ENCODE data around the gene C2CD4D.

C2CD4D gene

GRCh38 chr1:151809290-151809984 is 30.2 kb downstream of the C2CD4D start:
- Histone ChIP-seq H3K9ac (ENCODE audit: low read depth, low read length) (no peak overlapping the region), H2AFZ (ENCODE audit: low read depth, low read length) (no peak overlapping the region), H3K27me3 (ENCODE audit: insufficient read depth, low read length, poor library complexity) (no peaks in the 10 kb centered on the region)

GRCh38 chr1:151807766-151808165 is 31.9 kb downstream of the C2CD4D start:
- H3K9me3 ChIP-seq (ENCODE audit: insufficient read depth, low read length, severe bottlenecking) = no peaks in the 10 kb centered on the region
- no peaks in the 10 kb centered on the region for H3K79me2 ChIP-seq (ENCODE audit: insufficient read depth, low read length)
- H3K27ac ChIP-seq (ENCODE audit: low read length) = 0 out of 2 replicates have a peak overlapping the region, but pooled peaks have one; percentile 19
- H3K4me1 ChIP-seq (ENCODE audit: insufficient read depth, low read length) = no peaks in the 10 kb centered on the region
- ATAC-seq (ENCODE audit: insufficient read depth, low read depth) = no peak
- no peaks in the 10 kb centered on the region for H4K20me1 ChIP-seq (ENCODE audit: insufficient read depth, low read length)
- H3K4me2 ChIP-seq (ENCODE audit: insufficient read depth, low read length) = no peak overlapping the region
- H3K36me3 ChIP-seq (ENCODE audit: insufficient read depth, low read length) = peaks cover 13% of the 10 kb centered on the region
- no peak for DNase-seq
- TF ChIP-seq EZH2 (IDR thresholded peaks at IDR 0.05; ENCODE audit: borderline replicate concordance, low read depth, low read length, severe bottlenecking) = no peak
- TF ChIP-seq, protein P1, sequence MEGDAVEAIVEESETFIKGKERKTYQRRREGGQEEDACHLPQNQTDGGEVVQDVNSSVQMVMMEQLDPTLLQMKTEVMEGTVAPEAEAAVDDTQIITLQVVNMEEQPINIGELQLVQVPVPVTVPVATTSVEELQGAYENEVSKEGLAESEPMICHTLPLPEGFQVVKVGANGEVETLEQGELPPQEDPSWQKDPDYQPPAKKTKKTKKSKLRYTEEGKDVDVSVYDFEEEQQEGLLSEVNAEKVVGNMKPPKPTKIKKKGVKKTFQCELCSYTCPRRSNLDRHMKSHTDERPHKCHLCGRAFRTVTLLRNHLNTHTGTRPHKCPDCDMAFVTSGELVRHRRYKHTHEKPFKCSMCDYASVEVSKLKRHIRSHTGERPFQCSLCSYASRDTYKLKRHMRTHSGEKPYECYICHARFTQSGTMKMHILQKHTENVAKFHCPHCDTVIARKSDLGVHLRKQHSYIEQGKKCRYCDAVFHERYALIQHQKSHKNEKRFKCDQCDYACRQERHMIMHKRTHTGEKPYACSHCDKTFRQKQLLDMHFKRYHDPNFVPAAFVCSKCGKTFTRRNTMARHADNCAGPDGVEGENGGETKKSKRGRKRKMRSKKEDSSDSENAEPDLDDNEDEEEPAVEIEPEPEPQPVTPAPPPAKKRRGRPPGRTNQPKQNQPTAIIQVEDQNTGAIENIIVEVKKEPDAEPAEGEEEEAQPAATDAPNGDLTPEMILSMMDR (IDR thresholded peaks at IDR 0.05; ENCODE audit: borderline replicate concordance, extremely low read depth, low read length, poor library complexity, severe bottlenecking) = no peak
- H3K9ac ChIP-seq (ENCODE audit: low read depth, low read length) = no peak overlapping the region
- no peak overlapping the region for H3K4me3 ChIP-seq (ENCODE audit: low read depth in 1 of 2, low read length in 2 of 2)
- no peaks in the 10 kb centered on the region for H3K27me3 ChIP-seq (ENCODE audit: insufficient read depth, low read length, poor library complexity)
- H2AFZ ChIP-seq (ENCODE audit: low read depth, low read length) = no peak overlapping the region

More at GRCh38 chr1:151809290-151809984, 30.2 kb downstream of the C2CD4D start:
- ATAC-seq (ENCODE audit: insufficient read depth, low read depth) (no peak), DNase-seq (no peak)
- no peaks in the 10 kb centered on the region for H3K79me2 ChIP-seq (ENCODE audit: insufficient read depth, low read length)
- no peak overlapping the region for H3K4me2 ChIP-seq (ENCODE audit: insufficient read depth, low read length)
- H4K20me1 ChIP-seq (ENCODE audit: insufficient read depth, low read length) = no peaks in the 10 kb centered on the region
- no peak overlapping the region for H3K27ac ChIP-seq (ENCODE audit: low read length)
- H3K4me1 ChIP-seq (ENCODE audit: insufficient read depth, low read length) = no peaks in the 10 kb centered on the region
- H3K36me3 ChIP-seq (ENCODE audit: insufficient read depth, low read length) = peaks cover 26% of the 10 kb centered on the region
- TF ChIP-seq, protein P1 (IDR thresholded peaks at IDR 0.05; ENCODE audit: borderline replicate concordance, extremely low read depth, low read length, poor library complexity, severe bottlenecking) = no peak
- no peak for TF ChIP-seq EZH2 (IDR thresholded peaks at IDR 0.05; ENCODE audit: borderline replicate concordance, low read depth, low read length, severe bottlenecking)
- H3K4me3 ChIP-seq (ENCODE audit: low read depth in 1 of 2, low read length in 2 of 2) = no peak overlapping the region
- H3K9me3 ChIP-seq (ENCODE audit: insufficient read depth, low read length, severe bottlenecking) = no peaks in the 10 kb centered on the region

DNA sequence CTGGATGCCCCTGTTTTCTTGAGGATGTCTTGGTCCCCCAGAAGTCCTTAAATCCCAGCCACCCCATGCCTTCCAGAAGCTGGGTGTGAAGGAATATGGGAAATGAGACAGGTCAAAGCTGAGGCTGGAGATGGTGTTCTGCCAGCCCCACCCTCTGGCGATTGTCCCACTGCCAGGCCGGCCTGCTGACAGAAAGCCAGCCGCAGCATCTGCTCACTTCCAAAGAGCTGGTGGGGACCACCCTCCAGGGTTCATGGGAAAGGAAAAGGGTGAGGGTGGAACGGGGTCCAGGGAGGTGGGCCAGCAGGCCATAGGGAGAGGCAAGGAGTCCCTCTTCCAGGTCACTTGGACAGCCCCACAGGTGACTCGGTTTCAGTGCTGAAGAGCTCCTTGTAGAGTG is 32.5 kb downstream of the C2CD4D start:
- Histone ChIP-seq H3K27ac (ENCODE audit: low read length) (no peak overlapping the region), H3K9me3 (ENCODE audit: insufficient read depth, low read length, severe bottlenecking) (no peaks in the 10 kb centered on the region), H4K20me1 (ENCODE audit: insufficient read depth, low read length) (no peaks in the 10 kb centered on the region), H2AFZ (ENCODE audit: low read depth, low read length) (no peak overlapping the region), H3K4me1 (ENCODE audit: insufficient read depth, low read length) (no peaks in the 10 kb centered on the region), H3K9ac (ENCODE audit: low read depth, low read length) (no peak overlapping the region), H3K36me3 (ENCODE audit: insufficient read depth, low read length) (peaks cover 13% of the 10 kb centered on the region), H3K4me2 (ENCODE audit: insufficient read depth, low read length) (no peak overlapping the region), H3K27me3 (ENCODE audit: insufficient read depth, low read length, poor library complexity) (no peaks in the 10 kb centered on the region), H3K79me2 (ENCODE audit: insufficient read depth, low read length) (no peaks in the 10 kb centered on the region), H3K4me3 (ENCODE audit: low read depth in 1 of 2, low read length in 2 of 2) (no peak overlapping the region)
- TF ChIP-seq, protein P1 (IDR thresholded peaks at IDR 0.05; ENCODE audit: borderline replicate concordance, extremely low read depth, low read length, poor library complexity, severe bottlenecking) = no peak
- no peak for TF ChIP-seq EZH2 (IDR thresholded peaks at IDR 0.05; ENCODE audit: borderline replicate concordance, low read depth, low read length, severe bottlenecking)
- DNase-seq (no peak), ATAC-seq (ENCODE audit: insufficient read depth, low read depth) (no peak)

Data from DND-41 (cell line).